ENCODE data around the gene TMC7.

DNA sequence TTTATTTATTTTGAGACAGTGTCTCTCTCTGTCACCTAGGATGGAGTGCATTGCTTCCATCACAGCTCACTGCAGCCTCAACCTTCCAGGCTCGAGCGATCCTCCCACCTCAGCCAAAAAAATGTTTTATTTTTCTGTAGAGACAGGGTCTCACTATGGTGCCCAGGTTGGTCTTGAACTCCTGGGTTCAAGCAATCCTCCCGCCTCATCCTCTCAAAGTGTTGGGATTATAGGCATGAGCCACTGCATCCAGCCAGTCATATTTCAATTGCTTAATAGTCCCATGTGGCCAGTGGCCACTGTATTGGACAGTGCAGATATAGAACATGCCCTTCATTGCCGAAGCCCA lies 15.3 kb downstream of the TMC7 start:
- TF ChIP-seq EZH2phosphoT487 (IDR thresholded peaks at IDR 0.05; ENCODE audit: insufficient read depth, low read depth): no peak
- TF ChIP-seq EZH2 (IDR thresholded peaks at IDR 0.05; ENCODE audit: insufficient read depth, poor library complexity, severe bottlenecking): no peak

Measured in GM23248 (cell line).